Activated CD4-positive, alpha-beta T cell treated with anti-CD3 and anti-CD28 coated beads for 1 hour (primary cell): ENCODE measurements around the gene DIAPH3.
"Not testable (repeated sequence)": the region's sequence is repeated elsewhere in the genome, so short reads cannot be mapped to it uniquely, and the experiment has no call there.

Experiments
- DNase-seq: peaks from one replicate; pipeline ENCODE4 v3.0.0-alpha.2; 2020

DIAPH3 gene

DNA sequence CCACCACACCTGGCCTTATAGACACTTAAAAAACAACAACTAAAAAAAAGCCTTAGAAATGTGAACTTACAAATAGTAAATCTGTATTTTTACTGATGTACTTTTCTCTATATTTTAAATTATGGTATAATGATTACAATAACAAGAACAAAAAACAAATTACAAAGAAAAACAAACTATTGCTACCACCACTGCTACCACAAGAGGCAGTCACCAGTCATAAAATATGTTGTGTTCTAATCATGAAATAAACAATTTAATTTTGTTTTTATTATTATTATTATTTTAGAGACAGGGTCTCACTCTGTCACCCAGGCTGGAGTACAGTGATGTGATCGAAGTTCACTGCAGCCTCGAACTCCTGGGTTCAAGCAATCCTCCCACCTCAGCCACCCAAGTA, 72.2 kb downstream of the DIAPH3 start:
- DNase-seq: no peak

DNA sequence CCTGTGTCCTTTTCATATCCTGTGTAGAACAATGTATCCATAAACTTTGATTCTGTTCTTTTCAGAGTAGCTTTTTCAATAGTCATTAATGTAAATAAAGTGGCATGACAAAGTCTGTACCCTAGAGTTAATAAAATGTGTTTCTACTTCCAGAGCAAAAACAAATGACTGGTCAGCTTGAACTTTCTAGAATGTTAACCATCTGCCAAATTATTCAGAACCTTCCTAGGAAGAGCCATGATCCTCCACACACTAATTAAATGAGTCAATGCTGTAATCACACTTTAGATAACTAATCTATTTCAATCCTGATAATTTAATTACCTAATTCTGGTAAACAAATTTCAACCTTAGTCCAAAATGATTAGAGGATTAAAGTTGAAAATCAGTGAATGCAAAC, 73.2 kb downstream of the DIAPH3 start:
- DNase-seq: no peak

DNA sequence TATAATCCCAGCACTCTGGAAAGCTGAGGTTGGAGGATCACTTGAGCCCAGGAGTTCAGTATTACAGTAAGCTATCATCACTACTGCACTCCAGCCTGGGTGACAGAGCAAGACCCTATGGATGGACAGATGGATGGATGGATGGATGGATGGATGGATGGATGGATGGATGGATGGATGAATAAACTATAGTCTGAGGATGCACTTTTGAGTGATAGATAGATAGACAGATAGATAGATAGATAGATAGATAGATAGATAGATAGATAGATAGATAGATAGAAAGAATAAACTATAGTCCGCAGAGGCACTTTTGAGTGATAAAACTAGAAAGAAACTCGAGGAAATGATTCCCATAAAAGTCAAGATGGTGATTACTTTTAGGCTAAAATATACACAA, 79.9 kb downstream of the DIAPH3 start:
- not testable (repeated sequence) for DNase-seq

DNA sequence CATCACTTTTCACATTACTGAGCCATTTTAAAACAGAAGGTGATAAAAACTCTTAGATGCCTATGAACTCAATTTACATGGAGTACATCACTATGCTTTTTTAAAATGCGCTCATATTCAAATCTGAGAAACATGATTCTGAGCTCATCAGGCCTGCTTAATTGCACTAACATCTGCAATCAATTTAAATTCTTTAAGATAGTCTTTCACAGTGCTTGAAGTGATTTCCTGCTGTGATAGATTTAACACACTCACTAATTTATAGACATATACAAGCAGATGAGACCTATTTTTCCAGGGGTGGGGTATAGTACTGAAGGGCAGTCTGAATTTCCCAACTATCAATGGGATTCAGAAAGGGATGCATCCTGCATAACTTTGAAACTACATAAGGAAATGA, 82.9 kb downstream of the DIAPH3 start:
- no peak for DNase-seq

DNA sequence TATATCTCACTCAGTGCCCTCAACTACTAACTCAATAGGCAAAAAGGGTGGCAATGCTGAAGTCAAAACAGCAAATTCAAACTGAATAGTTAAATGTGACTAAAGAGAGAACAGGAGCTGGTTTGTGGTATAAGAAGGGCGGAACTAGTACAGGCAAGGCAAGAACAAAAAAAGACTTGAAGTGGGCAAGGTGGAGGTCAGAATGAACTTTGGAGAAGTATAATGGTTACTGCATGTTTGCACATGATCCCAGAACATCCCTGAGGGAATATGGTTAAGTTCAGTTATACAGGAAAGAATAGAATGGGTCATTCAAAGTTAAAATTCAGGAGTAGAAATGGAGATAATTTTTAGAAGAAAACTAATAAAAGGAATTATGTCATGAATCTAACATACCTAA, 85.5 kb downstream of the DIAPH3 start:
- DNase-seq: no peak

DNA sequence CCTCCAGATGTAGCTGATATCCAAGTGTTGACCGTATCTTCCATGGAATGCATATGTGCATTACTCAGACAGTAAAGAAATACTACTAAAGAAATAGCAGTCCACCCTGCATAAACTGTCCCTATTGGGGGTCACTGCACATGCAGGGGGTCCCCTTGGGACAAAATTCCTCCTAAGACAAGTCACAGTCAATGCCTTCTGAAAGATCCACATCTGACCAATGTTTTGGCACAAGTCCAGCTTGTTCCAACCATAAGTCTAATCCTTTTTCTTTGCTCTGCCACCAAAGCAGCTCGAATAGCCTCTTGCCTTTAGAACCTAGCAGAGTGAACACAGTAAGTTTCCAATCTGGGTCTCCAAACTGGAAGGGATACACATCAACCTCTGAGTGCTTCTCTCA, 87.9 kb downstream of the DIAPH3 start:
- no peak for DNase-seq

DNA sequence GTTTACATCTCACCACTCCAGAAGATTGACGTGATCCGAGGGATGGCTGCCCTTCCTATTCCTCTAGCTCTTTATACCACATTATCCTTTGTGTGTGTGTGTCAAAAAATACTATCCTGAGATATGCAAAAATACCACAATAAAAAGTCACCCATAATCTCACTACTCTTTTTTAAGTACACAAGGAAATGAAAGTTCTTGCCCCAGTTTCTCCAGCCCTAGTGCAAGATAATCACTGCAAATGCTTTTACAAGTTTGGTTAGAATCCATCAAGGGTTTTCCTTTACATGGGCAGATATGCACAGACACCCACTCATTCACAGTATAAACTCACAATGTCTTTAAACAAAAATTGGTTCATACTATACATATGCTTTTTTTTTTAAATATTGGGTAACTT, 89.3 kb downstream of the DIAPH3 start:
- no peak for DNase-seq

DNA sequence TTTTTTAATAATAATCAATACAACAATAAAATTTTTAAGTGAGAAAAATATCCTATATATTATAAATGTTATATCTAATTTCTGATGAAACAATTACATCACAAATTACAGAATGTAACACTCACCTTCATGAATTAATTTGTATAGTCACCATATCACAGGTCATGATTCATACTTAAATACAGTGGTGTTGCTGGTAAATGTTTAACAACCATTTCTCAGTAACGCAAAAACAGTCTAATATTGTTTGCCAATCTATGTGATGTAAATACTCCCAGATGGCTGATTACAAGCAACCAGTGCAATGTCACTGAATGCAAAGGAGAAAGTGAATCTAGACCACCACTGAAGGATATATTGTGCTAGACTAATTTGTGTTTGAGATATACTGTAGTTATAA, 97.5 kb downstream of the DIAPH3 start:
- no peak for DNase-seq

DNA sequence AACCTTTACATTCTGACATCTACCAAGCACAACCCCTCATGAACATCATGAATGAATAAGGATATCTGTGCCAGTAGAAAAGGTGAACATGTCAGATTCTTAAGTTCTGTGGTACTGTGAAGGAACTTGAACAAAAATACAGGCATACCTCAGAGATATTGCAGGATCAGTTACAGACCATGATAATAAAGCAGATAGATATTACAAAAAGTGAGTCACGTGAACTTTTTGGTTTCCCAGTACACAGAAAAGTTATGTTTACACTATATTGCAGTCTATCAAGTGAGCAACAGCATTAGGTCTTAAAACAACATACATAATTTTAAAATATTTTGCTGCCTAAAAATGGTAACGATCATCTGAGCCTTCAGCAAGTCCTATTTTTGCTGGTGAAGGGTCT, 101.2 kb downstream of the DIAPH3 start:
- no peak for DNase-seq

DNA sequence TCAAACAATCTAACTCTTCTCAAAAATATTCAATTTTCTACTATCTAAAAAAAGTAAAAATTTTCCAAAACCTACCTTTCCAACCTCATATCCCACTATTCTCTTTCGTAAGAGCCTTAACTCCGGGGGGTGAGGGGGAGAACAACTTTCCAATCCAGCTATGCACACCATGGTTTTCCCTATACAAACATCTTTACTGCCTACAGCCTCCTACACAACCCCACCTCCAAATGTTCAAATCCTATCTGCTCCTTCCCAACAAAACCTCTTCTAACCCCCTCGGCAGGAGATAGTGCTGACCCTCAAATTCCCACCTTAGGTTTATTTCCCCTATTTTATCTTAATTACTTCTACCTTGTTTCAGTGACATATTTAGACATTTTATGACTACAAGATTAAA, 102.0 kb downstream of the DIAPH3 start:
- no peak for DNase-seq

DNA sequence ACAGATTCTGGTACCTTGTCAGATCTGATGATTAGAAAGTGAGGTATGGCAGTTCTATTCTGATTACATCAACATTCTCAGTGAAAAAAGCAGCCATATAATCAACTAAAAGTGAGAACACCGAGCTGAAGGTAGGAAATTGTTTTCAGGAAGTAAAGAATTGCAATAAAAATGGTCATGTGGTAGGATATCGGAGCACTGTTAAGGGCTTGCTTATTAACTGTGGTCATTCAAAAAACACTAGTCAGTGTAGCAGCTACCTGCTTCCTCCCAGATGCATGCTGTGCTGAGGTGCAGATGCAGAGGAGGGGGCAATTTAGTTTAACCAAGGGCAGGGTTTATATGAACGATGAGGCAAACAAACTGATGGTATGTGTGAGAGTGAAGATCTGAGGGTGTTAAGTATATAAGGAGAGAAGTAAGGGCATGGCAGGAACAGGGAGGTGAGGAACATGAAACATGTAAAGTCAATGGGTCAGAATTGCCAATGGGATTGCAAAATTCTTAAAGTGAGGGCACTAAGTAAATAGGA, 111.9 kb downstream of the DIAPH3 start:
- no peak for DNase-seq

DNA sequence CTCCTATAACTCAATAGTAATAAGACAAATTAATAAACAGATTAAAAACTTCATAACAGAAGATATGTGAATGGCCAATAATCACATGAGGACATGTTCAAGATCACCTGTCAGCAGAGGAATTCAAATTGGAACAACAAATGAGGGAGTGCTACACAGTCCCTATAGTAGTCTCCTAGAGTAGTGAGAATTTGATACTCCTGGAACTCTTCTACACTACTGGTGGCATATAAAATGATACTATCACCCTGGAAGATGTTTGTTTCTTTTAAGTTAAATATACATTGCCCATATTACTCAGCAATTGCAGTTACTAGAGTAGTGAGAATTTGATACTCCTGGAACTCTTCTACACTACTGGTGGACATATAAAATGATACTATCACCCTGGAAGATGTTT, 115.4 kb downstream of the DIAPH3 start:
- not testable (repeated sequence) for DNase-seq

DNA sequence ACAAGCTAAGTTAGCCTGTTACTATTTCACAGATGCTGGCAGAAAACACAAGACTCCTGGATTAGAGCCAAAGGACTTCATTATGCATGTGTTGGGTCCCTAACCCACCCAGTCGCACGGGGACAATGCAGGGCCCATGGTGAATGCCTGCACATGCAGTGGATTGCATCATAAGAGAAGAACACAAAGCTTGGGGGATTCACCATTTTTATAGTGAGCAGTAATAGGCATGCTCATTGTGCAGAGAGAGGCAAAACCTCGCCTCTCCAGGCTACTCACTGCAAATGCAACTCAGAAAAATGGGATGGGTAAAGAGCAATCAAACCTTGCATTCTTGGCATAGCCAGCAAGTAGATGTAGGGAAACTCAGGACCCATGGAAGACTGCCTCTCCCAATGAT, 115.8 kb downstream of the DIAPH3 start:
- no peak for DNase-seq

DNA sequence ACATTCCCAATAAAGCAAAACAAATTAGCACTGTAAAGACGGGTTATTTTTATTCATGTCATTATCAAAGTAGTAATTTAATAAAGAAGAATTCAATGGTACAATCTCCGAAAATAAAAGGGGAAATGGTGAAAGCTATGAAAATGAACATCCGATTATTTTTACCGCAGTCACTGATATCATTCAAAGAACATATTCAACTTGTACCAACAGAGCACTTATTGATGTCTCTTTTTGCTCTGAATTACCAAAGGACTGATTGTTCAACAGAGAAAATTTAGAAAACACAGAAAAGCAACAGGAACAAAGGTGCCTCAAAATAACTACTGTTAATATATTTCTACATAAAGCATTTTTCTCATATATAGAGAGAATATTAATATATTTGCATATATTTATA, 119.4 kb downstream of the DIAPH3 start:
- DNase-seq: no peak

DNA sequence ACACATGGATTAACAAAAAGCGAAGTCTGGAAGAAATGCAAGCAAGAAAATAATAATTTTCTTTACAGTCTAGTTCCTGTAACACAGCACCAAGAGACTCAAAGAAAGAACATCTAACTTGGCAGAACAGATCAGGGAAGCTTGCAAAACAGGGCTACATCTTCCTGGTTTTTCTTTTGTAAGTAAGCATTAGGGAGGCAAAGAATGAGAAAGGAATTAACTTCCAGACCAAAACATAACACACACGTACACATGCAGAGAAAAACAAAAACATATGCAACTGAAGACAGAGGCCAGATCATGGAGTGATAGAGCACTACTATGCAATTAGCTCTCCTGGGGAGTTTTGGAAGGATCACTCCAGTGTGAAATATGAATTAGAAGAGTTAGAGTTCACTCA, 120.5 kb downstream of the DIAPH3 start:
- DNase-seq: no peak

DNA sequence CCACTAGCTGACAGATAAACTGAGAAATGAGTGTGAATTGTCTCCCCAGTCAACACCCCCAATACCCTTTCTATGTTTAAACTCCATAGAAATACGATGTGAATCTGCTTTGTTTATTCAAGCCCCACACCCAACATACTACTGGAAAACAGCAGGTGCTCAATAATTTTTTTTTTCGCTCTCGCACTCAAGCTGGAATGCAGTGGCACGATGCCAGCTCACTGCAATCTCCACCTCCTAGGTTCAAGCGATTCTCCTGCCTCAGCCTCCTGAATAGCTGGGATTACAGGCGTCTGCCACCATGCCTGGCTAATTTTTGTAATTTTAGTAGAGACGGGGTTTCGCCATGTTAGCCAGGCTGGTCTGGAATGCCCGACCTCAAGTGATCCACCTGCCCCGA, 123.1 kb downstream of the DIAPH3 start:
- not testable (repeated sequence) for DNase-seq

DNA sequence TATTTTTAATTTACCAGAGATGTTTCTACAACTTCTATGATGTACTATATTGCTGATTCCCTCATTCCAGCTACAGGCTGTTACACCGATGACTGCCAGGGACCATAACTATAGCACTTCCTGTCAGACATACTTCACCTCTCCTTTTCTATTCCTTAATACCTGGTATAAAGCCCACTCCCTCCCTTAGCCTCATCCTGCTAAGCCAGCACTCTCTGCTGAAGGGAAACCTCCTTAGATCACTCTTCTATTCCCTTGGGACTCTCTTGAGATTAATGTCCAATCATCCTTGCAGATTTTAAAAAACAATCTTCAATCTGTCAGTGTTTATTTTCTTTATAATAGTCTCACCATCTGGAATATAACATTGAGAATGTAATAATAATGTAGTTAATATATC, 127.9 kb downstream of the DIAPH3 start:
- no peak for DNase-seq

DNA sequence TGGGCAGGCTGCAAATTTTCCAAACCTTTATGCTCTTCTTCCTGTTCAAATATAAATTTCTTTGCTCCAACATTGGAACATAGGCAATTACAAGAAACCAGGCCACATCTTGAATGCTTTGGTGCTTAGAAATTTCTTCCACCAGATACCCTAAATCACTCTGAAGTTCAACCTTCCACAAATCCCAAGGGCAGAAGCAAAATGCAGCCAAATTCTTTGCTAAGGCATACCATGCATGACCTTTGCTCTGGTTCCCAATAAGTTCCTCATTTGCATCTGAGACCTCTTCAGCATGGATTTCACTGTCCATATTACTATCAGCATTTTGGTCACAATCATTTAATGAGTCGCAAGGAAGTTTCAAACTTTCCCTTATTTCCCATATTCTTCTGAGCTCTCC, 130.9 kb downstream of the DIAPH3 start:
- no peak for DNase-seq

DNA sequence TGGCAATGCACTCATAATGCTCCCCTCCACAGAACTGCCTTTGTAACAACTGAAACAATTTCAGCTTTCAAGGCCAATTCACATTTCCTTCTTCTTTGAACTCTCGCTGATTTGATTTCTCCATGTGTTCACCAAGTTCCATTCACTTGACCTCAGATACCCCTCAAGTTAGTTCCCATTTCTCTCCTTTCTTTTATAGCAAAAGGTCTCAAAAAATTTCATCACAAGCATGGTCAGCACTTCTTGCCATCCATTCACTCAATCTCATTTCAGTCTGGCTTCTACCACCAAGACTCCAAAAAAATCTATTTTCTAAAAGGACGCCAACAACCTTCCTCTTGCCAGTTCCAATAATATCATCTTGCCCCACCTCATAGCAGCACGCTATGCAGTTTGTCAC, 135.7 kb downstream of the DIAPH3 start:
- no peak for DNase-seq

DNA sequence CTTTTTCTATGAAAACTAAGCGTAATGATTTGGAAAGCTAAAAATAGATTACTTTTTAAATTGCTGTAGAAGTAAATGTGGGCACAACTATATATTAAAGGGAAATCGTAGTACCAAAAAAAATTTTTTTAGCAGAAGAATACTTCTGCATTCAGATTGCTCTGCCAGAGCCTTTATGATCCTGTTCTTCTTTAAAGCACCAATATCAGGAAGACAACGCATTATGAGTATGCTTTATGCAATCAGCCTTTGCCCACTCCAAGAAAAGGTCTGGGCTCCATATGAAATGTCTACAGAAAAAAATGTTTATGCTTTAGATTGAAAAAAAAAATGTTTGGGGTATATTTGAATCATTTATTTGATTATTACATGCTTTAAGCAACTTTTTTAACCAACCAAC, 137.4 kb downstream of the DIAPH3 start:
- no peak for DNase-seq

DNA sequence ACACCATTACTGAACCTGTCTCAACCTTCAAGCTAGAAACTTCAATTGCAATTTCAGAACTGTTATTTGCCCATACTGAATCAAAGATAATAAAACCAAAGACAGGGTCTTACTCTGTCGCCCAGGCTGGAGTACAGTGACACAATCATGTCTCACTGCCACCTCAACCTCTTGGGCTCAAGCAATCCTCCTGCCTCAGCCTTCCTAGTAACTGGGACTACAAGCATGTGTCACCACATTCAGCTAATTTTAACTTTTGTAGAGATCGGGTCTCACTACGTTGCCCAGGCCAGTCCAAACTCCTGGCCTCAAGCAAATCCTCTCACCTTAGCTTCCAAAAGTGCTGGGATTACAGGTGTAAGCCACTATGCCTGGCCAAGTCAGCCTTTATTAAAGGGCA, 143.4 kb downstream of the DIAPH3 start:
- DNase-seq: no peak

DNA sequence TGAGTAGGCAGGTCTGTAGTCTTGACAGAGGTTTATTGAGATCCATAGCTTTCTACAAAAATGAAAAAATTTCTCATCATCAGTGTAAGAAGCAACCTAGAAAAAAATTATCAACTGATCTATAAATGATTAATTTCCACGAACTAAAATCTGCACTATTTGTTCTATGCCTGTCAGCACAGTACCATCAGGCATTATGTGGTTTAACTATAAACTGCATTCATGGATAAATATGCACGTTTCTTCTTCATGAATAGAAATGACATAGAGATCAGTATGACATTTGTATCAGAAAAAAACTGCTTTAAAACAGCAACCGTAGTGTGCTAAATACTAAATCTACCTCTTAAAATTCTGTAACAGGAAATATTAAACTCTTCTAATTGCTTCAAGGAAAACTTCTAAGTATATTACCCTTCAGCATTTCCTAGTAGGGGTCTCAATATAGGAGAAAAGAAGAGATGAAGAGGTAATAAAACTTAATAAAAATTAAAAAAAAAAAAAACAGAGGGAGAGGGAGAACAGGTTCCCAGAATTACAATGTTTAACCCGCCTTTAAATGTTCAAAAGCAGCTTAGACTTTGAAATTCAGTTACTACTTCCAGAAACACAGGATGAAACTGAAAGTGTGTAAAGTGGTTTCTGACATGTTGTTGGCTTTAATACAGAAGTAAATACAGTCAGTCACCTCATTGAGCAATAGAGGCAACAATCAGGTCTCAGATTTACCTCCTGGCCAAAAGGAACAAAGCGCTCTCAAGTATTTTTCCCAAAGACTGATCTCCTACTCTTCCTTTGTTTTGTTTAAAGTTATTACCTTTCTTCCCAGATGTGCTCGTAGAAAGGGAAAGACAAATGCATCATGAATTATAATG, 144.4 kb downstream of the DIAPH3 start:
- no peak for DNase-seq

DNA sequence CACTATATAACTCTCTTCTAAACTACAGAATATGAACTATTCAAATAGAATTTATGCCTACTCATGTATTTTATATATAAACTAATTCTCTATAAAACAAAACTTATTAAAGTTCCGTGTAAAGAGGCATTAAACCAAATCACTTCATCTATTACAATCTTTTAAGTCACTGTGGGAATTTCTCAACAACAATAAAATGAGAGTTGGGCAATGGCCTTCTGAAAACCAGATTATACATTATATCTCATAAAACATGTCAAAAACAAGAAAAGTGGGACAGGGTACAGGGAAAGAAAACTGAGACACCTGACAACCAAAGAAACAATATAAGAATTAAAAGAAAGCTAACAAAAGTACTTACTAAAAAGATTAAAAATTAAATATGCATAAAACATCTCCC, 145.2 kb downstream of the DIAPH3 start:
- no peak for DNase-seq

DNA sequence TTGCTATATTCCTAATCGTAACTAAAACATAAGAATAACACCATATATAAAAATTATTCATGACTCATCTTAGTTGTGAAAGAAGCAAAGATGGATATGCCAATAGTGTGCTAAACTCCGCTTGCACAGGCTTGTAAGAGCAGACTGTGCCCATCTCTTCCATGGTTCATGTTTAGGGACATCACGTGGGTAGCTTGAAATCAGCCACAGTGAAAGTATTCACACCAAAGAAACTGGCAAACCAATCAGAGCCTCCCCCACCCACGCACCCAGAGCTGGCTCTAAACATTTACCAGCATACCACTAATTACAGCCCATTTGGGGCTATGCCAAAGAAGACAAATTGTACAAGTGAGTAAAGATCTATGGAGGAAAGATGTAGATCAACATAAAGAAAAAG, 147.5 kb downstream of the DIAPH3 start:
- DNase-seq: no peak

DNA sequence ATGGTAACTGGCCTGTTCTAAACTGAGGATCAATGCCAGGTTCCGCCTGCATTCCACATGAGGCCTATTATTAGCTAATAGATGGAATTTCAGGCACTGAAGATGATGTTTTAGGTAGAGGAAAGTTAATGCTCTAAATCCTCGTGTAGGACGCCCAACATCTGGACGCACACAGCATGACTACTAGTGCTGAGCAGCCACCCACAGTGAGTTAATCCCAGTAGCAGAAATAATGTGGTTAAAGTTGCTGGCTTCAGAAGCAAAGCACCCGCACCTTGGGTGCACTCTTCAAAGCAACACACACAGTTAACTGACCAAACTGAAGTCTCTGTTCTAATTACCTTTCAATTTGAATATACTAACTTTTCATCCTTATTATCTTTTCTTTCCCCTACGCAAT, 150.6 kb downstream of the DIAPH3 start:
- no peak for DNase-seq
